H7 (cell line): ENCODE measurements around the gene KLHL29. TPM values are rescaled to one million over a fixed set of nuclear protein-coding genes. Genes with fewer than 3 reads are reported as not detected.
A peak's percentile ranks its signal among the peaks of the same experiment; 100 is the strongest.

Experiments
- DNase-seq: peaks from one replicate; pipeline ENCODE4 v3.0.0; 2012
- H3K27me3 ChIP-seq: 2 replicates; pipeline ENCODE4 v1.6.0; 2011; ENCODE audit warnings: mild to moderate bottlenecking, low read length; ENCODE audit not compliant: control insufficient read depth, insufficient read depth
- H3K36me3 ChIP-seq: replicated peaks from 2 replicates; pipeline ENCODE4 v1.5.1; 2011; ENCODE audit warnings: low read length; ENCODE audit not compliant: control insufficient read depth, insufficient read depth
- H3K4me3 ChIP-seq: 2 replicates; pipeline ENCODE4 v1.5.1; 2011; ENCODE audit warnings: low read depth, mild to moderate bottlenecking, control low read depth, low read length, moderate library complexity; ENCODE audit not compliant: insufficient read depth
- total RNA-seq: library from RNA; depleted of rRNA; stranded (reverse); fragments of >200 nt; shearing (Covaris generic); gene quantifications from 2 replicates; pipeline ENCODE4 v1.2.3, GENCODE V29; 2014

Gene KLHL29
- total RNA-seq, 1 experiment from 2014 or later, result 6.2 TPM

- Histone ChIP-seq H3K27me3 (no peaks in the 10 kb centered on the region), H3K4me3 (no peak overlapping the region), H3K36me3 (no peaks in the 10 kb centered on the region)
- DNase-seq, result no peak
These were observed 279.2 kb downstream of the KLHL29 start for GRCh38 chr2:23664066-23664788.

GRCh38 chr2:23666241-23666979 lies 281.4 kb downstream of the KLHL29 start:
- DNase-seq, result no peak
- no peaks in the 10 kb centered on the region for H3K27me3 ChIP-seq
- H3K4me3 ChIP-seq, result no peak overlapping the region
- no peaks in the 10 kb centered on the region for H3K36me3 ChIP-seq

- no peak for DNase-seq
- Histone ChIP-seq H3K27me3 (no peaks in the 10 kb centered on the region), H3K36me3 (no peaks in the 10 kb centered on the region), H3K4me3 (no peak overlapping the region)
These were observed 282.0 kb downstream of the KLHL29 start for GRCh38 chr2:23666980-23667357.

- no peaks in the 10 kb centered on the region for H3K36me3 ChIP-seq
- H3K27me3 ChIP-seq, result no peaks in the 10 kb centered on the region
- no peak overlapping the region for H3K4me3 ChIP-seq
- DNase-seq, result no peak
These were observed 283.9 kb downstream of the KLHL29 start for GRCh38 chr2:23668756-23669304.

- Histone ChIP-seq H3K4me3 (no peak overlapping the region), H3K36me3 (no peaks in the 10 kb centered on the region), H3K27me3 (no peaks in the 10 kb centered on the region)
- DNase-seq, result no peak
These were observed 284.6 kb downstream of the KLHL29 start for GRCh38 chr2:23669413-23670244.

- no peaks in the 10 kb centered on the region for H3K36me3 ChIP-seq
- no peak for DNase-seq
- H3K4me3 ChIP-seq, result no peak overlapping the region
- no peaks in the 10 kb centered on the region for H3K27me3 ChIP-seq
These were observed 285.2 kb downstream of the KLHL29 start for GRCh38 chr2:23670245-23670592.

- no peak for DNase-seq
- H3K27me3 ChIP-seq, result no peaks in the 10 kb centered on the region
- H3K36me3 ChIP-seq, result no peaks in the 10 kb centered on the region
- H3K4me3 ChIP-seq, result no peak overlapping the region
These were observed 288.1 kb downstream of the KLHL29 start for GRCh38 chr2:23673082-23673481.

DNA sequence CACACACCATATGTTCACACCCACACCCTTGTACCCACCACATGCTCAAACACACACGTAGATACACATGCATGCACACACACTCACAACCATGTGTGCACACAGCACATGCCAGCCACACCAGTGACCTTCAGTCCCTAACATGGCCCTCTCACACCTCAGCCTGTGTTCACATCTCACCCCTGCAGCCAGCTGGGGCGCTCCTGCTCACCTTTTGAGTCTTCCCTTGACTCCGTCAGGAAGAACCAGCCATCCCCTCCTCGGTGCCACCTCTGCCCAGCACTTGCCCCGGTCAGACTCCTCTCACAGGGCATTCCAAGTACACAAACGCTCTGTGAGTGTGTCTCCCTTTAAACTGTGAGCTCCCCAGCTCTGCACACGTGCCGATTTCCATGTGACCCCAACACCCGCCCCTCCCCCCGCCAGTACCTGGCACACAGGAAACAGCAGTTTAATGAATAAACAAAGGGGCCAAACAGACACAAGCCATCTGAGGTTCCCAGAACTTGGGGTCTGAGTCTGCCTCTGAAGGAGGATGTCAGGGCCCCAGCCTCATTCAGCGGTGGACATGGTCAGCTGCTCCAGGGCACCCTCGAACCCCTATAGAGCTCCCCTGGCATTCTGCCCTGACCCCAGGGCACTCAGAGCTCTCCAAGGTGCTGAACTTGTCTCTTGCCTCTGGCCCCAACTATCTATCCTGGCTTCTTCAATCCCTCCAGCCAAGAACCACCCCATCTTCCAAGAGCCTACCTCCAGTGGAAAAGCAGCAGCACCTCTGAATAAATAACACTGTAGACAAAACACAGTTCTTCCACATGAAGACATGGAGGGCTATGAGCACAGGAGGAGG lies 289.1 kb downstream of the KLHL29 start:
- peak; percentile 85 for DNase-seq
- Histone ChIP-seq H3K36me3 (no peaks in the 10 kb centered on the region), H3K27me3 (no peaks in the 10 kb centered on the region), H3K4me3 (no peak overlapping the region)

- Histone ChIP-seq H3K27me3 (no peaks in the 10 kb centered on the region), H3K36me3 (no peaks in the 10 kb centered on the region), H3K4me3 (no peak overlapping the region)
- no peak for DNase-seq
These were observed 290.5 kb downstream of the KLHL29 start for GRCh38 chr2:23675506-23675905.

DNA sequence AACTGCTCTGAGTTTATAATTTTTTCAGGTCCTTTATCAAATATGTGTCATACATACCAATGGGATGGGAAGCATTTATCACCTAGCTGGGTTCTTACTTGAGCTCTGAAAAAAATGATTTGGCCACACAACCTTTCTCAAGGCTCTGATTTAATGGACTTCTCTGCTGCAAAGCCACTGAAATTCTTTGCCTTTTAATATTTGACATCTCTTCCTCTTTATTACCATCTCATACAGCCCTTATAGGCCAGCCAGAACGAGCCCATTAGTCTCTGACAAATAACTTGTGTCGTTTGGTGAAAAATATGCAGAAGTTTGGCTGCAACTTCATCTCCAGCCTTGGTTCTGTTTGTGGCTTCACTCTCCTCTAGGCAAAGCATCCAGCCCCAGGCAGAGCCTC lies 292.9 kb downstream of the KLHL29 start:
- Histone ChIP-seq H3K36me3 (no peaks in the 10 kb centered on the region), H3K27me3 (no peaks in the 10 kb centered on the region), H3K4me3 (no peak overlapping the region)
- DNase-seq, result no peak

GRCh38 chr2:23679044-23679443 lies 294.1 kb downstream of the KLHL29 start:
- H3K36me3 ChIP-seq, result no peaks in the 10 kb centered on the region
- no peak overlapping the region for H3K4me3 ChIP-seq
- no peaks in the 10 kb centered on the region for H3K27me3 ChIP-seq
- no peak for DNase-seq

DNA sequence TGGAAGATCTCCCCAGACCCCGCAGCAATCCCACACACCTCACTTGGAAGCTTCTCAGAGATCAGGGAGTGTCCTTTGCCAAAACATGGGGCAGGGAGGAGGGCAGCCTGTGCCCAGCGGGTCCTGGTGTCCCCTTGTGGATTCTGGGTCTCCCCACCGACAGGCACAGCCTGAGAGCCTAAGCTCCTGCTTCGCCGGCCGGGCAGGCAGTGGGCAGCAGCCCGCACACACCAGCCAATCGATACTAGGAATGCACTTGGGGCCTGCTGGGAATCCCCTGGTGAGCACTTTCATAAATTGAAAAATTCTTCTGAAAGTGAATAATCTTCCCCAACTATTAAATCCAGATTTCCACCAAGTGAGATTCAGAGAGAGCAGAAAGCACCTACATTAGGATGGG lies 296.0 kb downstream of the KLHL29 start:
- no peaks in the 10 kb centered on the region for H3K36me3 ChIP-seq
- H3K27me3 ChIP-seq, result no peaks in the 10 kb centered on the region
- no peak overlapping the region for H3K4me3 ChIP-seq
- DNase-seq, result no peak

- H3K4me3 ChIP-seq, result no peak overlapping the region
- H3K27me3 ChIP-seq, result no peaks in the 10 kb centered on the region
- no peaks in the 10 kb centered on the region for H3K36me3 ChIP-seq
- DNase-seq, result no peak
These were observed 296.6 kb downstream of the KLHL29 start for GRCh38 chr2:23681356-23682140.
